Activated CD8-positive, alpha-beta memory T cell treated with anti-CD3 and anti-CD28 coated beads for 36 hours (primary cell): Measurements from ENCODE around the gene PRKG2. TPM values are rescaled to one million over a fixed set of nuclear protein-coding genes. Genes with fewer than 3 reads are reported as not detected.

ENCODE experiments used
- CTCF ChIA-PET: fragments of 350-600 bp; sonication (Branson Sonifier 250); formaldehyde crosslinking; loops from one replicate; lab custom pipeline; 2021; ENCODE audit warnings: antibody characterized with exemption; lab: Charles Lee
- POLR2A ChIA-PET: fragments of 350-600 bp; sonication (Branson Sonifier 250); formaldehyde crosslinking; loops from one replicate; lab custom pipeline; 2021; ENCODE audit warnings: antibody characterized with exemption; lab: Charles Lee
- total RNA-seq, 2 experiments: library from RNA; stranded (reverse); gene quantifications; one replicate each; pipeline ENCODE4 v1.2.3, GENCODE V29; 2021

PRKG2 gene
- total RNA-seq, 2 experiments from 2014 or later = 0.06 TPM; not detected in 1

DNA sequence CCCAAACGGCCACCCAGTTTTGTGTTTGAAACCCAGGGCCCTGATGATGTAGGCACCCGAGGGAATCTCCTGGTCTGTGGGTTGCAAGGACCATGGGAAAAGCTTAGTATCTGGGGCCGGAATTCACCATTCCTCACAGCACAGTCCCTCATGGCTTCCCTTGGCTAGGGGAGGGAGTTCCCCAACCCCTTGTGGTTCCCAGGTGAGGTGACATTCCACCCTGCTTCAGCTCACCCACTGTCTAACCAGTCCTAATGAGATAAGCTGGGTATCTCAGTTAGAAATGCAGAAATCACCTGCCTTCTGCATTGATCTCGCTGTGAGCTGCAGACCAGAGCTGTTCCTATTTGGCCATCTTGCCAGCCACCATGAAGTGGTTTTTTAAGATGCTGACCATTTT lies 84.0 kb downstream of the PRKG2 start:
- POLR2A ChIA-PET = no interaction called here
- CTCF ChIA-PET = no interaction called here

DNA sequence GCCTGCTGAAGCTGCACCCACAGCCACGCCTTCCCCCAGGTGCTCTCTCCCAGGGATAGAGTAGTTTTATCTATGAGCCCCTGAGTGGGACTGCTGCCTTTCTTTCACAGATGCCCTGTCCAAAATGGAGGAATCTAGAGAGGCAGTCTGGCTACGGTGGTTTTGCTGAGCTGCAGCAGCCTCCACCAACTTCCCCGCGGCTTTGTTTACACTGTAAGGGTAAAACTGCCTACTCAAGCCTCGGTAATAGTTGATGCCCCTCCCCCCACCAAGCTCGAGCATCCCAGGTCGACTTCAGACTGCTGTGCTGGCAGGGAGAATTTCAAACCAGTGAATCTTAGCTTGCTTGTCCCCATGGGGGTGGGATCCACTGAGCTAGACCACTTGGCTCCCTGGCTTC lies 84.5 kb downstream of the PRKG2 start:
- CTCF ChIA-PET = no interaction called here

DNA sequence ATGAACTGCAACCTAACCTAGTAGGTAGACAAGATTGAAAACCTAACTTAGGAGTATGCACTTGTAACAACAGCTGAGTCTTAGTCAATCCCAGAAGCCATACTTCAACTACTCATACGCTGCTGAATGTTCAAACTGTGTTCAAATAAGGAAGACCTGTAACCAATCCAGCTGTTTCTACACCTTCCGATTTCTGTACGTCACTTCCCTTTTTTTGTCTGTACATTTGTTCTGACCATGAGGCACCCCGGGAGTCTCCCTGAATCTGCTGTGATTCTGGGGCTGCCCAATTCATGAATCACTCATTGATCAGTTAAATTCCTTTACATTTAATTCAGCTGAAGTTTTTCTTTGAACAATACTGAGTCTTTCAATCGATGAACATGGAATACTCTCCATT lies 95.0 kb downstream of the PRKG2 start:
- ChIA-PET POLR2A (no interaction called here), CTCF (no interaction called here)

More for the DNA sequence above, 84.5 kb downstream of the PRKG2 start:
- POLR2A ChIA-PET = no interaction called here

DNA sequence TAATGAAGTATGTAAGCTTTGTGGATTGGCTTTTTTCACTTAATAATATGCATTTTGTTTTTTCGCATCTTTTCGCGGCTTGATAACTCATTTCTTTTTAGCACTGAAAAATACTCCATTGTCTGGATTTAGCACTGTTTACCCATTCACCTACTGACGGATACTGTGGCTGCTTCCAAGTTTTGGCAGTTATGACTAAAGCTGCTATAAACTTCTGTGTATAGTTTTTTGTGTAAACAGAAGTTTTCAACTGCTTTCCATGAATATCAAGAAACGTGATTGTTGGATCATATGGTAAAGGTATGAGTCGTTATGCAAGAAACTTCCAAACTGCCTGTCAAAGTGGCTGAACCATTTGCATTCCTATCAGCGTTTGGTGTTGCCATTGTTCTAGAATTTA lies 96.9 kb downstream of the PRKG2 start:
- ChIA-PET CTCF (no interaction called here), POLR2A (no interaction called here)

DNA sequence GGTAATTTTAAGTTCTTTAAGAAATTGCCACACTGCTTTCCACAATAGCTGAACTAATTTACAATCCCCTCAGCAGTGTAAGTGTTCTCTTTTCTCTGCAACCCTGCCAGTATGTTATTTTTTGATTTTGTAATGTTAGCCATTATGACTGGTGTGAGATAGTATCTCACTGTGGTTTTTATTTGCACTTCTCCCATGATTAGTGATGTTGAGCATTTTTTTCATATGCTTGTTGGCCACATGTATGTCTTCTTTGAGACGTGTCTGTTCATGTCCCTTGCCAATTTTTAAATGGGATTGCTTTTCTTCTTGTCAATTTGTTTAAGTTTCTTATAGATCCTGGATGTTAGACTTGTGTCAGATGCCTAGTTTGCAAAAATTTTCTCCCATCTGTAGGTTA lies 98.5 kb downstream of the PRKG2 start:
- POLR2A ChIA-PET = no interaction called here
- CTCF ChIA-PET = no interaction called here

DNA sequence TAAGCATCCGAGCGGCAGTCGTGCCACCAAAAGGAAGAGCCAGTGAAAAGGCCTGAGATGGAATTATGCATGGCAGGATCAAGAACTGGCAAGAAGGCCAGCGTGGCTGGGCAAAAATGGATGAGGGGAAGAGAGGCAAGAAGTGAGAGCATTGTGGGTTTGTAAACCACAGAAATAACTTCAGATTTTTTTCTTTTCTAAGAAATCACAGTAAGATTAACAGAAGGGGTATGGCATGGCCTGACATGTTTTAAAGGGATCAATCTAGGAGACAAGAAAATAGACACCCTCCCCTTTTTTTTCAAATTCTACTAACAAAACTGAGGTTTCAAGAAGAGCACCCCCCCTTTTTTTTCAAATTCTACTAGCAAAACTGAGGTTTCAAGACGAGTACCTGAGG lies 102.0 kb downstream of the PRKG2 start:
- CTCF ChIA-PET = no interaction called here
- POLR2A ChIA-PET = no interaction called here

DNA sequence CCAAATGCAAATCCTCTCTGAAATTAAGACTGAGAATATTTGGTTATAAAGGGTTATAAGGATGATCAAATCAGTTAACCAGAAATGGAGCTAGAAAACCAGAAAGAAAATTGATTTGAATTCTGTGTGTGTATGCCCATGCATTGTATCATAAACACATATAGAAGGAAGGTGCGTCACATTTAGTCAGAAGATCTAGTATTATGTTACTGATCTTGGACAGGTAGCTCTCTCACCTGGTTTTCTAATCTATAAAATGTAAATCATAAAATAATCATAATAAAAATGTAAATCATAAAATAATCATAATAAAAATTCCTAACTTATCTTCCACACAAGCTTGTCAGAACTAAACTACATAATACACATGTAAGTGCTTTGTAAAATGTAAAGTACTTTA lies 105.7 kb downstream of the PRKG2 start:
- CTCF ChIA-PET = no interaction called here
- POLR2A ChIA-PET = no interaction called here

DNA sequence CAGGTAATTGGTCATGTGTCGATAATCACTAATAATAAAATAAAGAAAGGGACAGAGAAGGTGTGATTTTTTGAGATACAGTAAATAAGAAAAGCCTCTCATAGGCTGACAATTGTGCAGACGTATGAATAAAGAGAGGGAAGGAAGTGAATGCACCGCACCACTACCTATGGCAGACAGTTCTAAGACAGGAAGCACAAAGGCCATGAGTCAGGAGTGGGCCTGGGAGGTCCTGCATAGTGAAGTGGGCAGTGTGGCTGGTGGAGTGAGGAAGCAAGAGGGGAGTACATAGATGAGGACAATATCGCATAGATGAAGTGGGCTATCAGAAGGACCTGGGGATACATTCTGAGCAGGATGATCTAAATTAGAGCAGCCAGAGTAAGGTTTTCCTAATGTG lies 108.9 kb downstream of the PRKG2 start:
- POLR2A ChIA-PET = no interaction called here
- CTCF ChIA-PET = no interaction called here

DNA sequence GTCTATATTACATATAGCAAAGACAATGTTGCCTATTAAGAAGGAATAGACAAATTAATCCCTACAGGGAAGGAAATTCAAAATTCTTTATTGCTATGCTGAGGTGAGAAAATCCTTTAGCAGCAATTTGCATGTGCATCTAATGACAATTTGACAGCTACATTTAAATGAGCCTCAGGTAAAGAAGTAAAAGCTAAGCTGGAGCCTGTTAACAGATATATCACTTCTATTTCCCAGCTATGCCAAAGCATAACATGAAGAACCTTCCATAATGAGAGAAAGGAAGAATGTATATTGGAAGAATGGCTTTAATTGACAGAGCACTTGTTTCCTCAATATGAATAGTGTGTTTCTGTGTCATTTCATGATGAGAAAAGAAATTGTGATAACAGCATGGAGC lies 112.9 kb downstream of the PRKG2 start:
- POLR2A ChIA-PET = interaction anchor here (0.7 kb wide), 1 partner anchor 17 kb away, joined by 3 read pairs; no protein-coding TSS in a partner anchor
- CTCF ChIA-PET = no interaction called here

DNA sequence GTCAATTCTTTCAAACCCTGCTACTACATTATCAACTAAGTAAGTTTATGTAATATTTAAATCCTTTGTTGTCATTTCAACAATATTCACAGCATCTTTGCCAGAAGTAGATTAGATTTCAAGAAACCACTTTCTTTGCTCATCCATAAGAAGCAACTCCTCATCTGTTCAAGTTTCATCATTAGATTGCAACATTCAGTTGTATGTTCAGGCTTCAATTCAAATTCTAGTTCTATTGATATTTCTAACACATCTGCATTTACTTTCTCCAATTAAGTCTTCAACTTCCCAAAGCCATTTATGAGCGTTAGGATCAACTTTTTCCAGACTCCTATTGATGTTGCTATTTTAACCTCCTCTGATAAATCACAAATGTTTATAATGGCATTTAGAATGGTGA lies 118.5 kb downstream of the PRKG2 start:
- ChIA-PET CTCF (no interaction called here), POLR2A (no interaction called here)

DNA sequence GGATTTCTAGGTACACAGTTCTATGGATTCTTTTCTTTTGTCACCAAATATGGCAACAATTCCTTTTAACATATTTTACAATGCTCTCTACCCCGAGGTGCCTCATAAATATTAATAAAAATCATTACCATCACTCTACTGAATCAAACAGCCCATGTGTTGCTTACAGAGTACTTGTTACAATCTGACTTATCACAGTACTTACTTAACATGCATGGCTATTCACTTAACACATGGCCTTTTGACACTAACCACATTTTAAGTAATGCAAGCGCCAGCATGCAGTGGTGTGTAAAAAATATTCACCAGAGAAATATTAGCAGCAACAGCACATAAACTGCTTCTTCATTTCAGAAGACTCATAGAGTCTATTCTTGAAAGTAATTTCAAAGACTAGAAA lies 119.6 kb downstream of the PRKG2 start:
- POLR2A ChIA-PET = no interaction called here
- CTCF ChIA-PET = no interaction called here

DNA sequence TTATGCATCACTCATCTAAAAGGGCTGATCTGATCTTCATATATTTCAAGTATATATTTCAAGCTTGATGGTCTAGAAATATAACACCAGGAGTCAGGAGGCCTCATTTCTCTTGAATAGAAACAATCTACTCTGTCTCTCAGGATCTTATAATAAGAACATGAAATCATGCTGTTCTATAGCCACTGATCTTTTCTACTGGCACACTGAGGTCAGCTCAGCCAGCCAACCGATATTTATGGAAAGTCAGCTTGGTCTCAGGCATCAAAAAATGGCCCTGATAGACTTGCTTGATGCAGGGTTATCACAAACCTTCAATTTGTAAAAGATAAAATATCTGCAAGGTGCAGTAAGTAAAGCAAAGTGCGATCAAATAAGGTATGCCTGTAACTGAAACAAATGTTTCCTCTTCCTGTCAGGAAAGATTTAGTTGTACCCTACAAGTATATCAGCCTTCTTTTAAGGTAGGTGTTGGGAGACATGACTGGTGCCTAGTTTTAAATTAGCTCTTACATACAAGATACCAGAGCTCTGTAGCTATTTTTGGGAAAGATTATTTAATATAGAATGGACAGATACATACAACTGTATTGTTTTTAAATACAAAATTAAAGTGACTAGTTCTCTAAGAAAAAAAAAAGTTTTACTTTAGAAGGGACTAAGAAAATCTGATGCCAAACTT lies 121.2 kb downstream of the PRKG2 start:
- POLR2A ChIA-PET = no interaction called here
- CTCF ChIA-PET = no interaction called here

DNA sequence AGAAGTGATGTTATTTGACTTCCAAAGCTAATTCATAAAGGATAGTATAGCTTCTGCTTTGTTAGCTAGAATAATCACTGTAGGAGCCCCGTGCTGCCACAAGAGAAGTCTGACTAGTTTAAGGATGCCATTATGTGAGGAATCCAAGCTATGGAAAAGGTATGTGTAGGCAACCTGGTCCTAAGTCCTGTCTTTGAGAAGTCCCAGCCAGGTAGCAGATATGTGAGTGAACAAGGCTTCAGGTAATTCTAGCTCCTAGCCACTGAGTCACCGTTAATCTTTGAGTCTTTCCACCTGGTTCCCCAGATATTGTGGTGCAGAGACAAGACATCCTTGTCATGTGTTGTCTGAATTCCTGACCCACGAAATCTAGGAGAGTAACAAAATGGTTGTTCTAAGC lies 129.0 kb downstream of the PRKG2 start:
- ChIA-PET CTCF (interaction anchor here (0.7 kb wide), 1 partner anchor 270 kb away, joined by 3 read pairs; no protein-coding TSS in a partner anchor), POLR2A (no interaction called here)

DNA sequence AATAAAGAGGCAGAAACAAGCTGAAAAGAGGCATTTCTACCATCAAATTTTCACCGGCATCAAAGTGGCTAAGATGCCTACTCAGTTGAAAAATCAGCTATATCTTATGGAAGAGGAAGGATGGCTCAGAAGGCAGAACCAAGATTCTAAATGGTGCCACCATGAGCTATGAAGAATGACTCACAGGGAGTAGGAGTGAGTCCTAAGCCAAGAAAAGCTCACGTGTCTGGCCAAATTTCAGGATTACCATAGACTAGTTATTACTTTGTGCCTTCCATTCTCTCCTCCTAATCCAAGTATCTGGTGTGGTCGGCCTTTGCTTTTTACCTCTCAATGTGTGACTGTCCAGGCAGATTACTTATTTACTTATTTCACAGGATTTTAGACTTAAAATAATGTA lies 129.7 kb downstream of the PRKG2 start:
- ChIA-PET CTCF (interaction anchor here (0.7 kb wide), 1 partner anchor 270 kb away, joined by 3 read pairs; no protein-coding TSS in a partner anchor), POLR2A (interaction anchor here (0.6 kb wide), 1 partner anchor 17 kb away, joined by 3 read pairs; no protein-coding TSS in a partner anchor)

DNA sequence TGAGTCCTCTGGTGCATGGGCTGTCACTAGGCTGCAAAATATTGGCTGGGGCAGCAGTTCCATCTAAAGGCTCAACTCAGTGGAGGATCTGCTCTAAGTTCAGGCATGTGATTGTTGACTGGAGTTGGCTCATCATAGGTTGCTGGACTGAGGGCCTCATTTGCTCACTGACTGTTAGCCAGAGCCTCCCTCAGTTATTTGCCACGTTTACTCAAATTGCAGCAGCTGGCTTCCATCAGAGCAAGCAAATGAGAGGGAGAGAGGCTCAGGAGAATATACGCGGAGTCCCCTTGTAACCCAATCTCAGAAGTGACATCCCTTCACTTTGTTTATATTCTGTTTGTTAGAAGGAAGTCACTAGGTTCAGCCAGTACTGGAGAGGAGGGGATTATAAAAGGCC lies 130.4 kb downstream of the PRKG2 start:
- ChIA-PET POLR2A (interaction anchor here (0.6 kb wide), 1 partner anchor 17 kb away, joined by 3 read pairs; no protein-coding TSS in a partner anchor), CTCF (no interaction called here)

DNA sequence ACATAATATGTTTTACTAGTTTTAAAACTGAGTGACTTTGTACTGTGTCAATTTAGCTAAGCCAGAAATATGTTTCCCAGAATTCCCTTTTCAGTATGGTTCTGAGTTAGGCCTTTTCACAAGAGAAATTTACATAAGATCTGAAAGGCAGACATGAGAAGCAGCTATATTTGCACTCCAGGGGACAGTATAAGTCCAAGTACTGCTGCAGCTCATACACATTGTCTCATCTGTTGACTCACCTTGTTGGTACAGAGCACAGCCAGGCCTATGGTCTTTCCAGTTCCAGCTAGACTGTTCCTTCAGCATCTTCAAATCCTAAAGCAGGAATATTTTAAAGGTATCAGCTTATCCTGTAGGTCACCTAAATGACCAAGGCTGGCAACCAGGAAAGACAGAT lies 131.0 kb downstream of the PRKG2 start:
- ChIA-PET CTCF (no interaction called here), POLR2A (no interaction called here)

DNA sequence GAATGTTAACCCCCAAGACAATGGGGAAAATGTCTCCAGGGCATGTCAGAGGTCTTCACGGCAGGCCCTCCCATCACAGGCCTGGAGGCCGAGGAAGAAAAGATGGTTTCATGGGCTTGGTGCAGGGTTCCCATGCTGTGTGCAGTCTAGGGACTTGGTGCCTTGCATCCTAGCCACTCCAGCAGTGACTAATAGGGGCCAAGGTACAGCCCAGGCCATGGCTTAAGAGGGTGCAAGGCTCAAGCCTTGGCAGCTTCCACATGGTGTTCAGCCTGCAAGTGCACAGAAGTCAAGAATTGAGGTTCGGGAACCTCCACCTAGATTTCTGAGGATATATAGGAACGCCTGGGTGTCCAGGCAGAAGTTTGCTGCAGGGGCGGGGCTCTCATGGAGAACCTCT lies 133.9 kb downstream of the PRKG2 start:
- ChIA-PET POLR2A (interaction anchor here (0.7 kb wide), 1 partner anchor 1183 kb away, joined by 3 read pairs; no protein-coding TSS in a partner anchor), CTCF (no interaction called here)

DNA sequence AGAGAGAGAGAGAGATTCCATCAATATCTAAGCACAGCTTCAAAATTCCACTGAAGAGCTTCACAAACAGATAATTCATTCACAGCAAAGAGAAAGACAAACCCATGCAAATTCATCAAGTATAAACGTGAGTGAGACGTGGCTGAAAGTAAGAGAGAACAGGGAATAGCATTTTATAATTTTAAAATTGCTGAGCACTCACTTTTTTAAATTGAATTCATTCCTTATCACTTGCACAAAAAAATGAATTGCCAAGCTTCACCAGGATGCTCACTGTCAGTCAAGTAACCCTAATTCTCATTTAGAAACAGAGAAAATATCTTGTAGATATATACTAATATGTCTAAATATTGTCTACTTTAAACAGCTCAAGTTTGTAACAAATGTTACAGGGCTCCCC lies 144.0 kb downstream of the PRKG2 start:
- ChIA-PET POLR2A (no interaction called here), CTCF (interaction anchor here (1.7 kb wide), 1 partner anchor 281 kb away, joined by 5 read pairs; no protein-coding TSS in a partner anchor)

DNA sequence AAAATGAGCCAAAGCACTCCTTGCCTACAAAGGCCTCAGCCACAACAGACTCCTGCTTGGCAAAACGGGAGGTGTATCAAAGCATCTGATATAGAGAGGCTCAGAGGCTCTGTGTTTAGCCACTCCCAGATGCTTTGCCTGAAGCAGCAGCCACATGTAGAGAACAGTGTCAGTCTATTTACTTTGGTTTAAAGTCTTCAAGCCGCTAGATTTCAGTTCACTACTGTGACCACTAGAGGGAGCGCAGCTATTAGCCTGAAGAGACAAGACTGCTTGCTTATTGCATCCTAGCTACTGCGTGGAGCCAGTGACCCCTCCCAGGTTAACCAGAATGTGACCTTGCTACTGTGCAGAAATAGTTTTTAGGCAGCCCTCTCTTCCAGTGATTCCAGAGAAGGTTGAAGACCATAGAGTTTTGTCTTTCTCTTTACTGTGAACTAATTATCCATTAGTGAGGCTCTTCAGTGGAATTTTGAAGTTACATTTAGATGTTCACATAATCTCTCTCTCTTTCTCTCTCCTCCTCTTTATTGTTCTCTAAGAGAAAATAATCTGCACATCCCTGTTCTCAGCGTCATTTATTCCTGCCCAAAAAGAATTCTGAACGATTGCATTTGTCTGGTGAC lies 145.2 kb downstream of the PRKG2 start:
- CTCF ChIA-PET = interaction anchor here (1.0 to 1.4 kb wide), 3 partner anchors 10 to 282 kb away, joined by 3 to 4 read pairs (median 4); no protein-coding TSS in a partner anchor

DNA sequence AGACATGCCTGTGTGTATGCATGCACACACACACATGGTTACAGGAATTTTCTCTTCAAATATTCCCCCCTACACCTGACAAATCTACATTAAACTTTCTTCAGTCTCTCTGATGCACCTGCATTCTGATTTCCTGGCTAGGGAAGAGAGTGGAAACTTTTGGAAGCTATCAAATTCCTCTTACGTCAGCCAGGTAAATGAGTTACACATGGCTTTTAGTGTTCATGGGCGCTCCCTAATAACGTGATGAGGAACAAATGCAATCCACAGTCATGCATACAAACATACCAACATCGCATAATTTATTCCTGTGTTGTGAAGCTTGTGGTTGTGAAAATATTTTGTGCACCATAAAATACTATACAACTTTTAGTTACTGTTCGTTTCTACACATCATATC lies 149.6 kb downstream of the PRKG2 start:
- POLR2A ChIA-PET = no interaction called here

More for the DNA sequence above, 145.2 kb downstream of the PRKG2 start:
- POLR2A ChIA-PET = no interaction called here

DNA sequence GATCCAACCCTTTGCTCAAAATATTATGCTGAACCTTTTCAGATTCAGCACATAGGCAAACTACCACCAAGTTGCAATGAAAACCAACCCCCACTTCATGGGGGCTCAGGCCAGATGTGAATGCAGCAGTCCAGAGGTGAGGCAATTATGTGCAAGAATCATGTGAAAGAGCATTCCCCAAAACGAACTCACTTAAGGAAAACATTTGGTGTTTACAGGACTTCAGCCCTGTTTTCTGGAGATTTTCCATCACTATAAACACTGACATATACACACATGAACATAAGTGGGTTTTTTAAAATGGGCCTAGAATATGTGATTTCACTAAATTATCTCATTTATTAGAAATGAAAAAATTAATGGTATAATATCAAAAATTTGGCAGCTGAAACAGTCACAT lies 153.0 kb downstream of the PRKG2 start:
- CTCF ChIA-PET = no interaction called here
- POLR2A ChIA-PET = no interaction called here

More for the DNA sequence above, 149.6 kb downstream of the PRKG2 start:
- CTCF ChIA-PET = no interaction called here
